HG03558 (cell line): ENCODE data around the gene SEC16A.

ENCODE experiments used
- ATAC-seq: cut with Tn5 transposase; IDR thresholded peaks from one replicate; pipeline ENCODE4 v1.9.1; 2021; ENCODE audit warnings: moderate number of reproducible peaks; ENCODE audit not compliant: unreplicated experiment; ENCODE audit errors: extremely low read depth

The SEC16A gene

DNA sequence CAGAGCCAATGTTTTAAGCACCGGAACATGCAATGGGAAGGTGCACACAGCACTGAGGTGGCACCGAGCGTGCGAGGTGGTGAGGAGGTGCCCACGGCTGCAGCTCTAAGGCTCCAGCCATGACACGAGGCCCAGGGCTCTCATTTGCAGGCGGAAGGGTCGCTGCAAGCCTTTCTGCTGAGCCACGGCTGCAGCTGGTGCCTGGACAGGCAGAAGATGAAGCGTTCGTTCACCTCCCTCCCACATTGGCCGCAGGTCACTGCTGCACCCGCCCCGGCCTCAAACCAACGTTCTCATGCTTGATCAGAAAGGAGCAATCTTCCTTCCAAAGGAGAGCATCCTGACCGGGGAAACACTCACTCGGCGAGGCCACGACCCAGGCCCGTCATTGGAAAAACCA is 38.7 kb downstream of the SEC16A start:
- no peak for ATAC-seq

DNA sequence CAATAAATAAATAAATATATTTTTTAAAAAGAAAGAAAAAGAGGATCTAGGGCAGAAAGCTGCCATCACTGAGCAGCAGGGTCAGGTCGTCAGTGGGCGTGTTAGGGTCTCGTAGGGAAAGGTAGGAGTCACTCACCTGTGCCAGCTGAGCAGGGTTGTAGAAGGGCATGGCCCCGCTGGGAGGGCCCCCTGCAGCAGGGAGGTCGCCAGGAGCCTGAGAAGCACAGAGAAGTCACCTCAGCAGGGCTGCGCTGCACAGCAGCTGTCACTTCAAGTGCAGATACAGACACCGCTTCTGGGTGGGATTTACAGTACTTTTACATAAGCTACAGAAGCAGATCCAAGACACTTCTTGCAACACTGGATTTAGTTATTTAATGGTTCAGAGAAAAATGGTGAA is 39.2 kb downstream of the SEC16A start:
- no peak for ATAC-seq

- ATAC-seq = no peak
Measured at GRCh38 chr9:136443087-136443486, 39.8 kb downstream of the SEC16A start.

- no peak for ATAC-seq
Measured at GRCh38 chr9:136442265-136442664, 40.6 kb downstream of the SEC16A start.

DNA sequence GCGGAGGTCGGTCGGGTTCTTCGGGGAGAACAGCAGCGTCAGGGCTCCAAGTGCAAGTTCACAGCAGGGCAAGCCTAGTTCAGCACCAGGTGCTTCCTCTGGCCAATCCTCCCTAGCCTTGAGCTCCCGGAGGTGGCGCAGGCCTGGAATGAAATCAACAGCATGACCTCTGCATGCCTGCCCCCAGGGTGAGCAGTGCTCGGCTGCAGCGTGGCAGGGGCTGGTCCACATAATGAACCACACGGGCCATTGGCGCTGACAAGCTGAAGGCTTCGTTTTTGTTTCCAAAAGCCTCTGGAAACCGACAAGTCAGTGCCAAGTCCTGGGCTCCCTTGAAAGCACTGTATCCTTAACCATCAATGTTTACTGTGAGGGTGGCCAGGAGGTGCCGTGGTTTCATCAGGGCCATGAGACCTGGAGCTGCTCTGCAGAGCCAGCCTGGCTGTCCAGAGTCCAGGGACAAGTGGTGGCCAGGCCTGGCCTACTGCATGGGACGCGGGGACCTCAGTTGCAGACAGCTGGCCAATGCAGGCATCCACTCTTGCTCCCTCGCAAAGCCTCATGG is 41.1 kb downstream of the SEC16A start:
- no peak for ATAC-seq

DNA sequence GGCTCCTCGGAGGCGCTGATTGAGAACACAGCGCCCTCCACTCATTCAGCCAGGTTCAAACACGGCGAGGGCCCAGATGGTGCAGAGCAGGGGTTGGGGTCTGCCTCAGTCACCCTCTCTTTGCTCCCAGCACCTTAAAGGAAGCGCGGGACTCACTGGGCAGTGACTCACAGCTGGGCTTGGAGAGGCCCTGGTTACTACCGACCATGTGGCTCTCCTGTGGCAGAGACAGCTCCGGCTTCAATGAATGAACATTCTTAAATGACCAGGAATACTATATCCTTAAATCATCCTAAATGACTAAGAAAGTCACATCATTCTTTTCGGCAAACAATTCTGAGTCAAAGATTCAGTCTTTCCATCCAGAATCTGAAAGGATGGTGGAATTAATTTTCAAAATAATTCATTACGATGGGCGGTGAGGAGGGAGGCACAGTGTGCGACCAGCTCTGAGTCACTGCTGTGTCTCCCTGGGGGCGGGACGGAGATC is 41.6 kb downstream of the SEC16A start:
- ATAC-seq = no peak

GRCh38 chr9:136439481-136440408 is 43.1 kb downstream of the SEC16A start, which contains the start of gene INPP5E:
Gene INPP5E (minus strand): TSS chr9:136439845. CDS start chr9:136439419, 426 bp downstream.
- no peak for ATAC-seq

DNA sequence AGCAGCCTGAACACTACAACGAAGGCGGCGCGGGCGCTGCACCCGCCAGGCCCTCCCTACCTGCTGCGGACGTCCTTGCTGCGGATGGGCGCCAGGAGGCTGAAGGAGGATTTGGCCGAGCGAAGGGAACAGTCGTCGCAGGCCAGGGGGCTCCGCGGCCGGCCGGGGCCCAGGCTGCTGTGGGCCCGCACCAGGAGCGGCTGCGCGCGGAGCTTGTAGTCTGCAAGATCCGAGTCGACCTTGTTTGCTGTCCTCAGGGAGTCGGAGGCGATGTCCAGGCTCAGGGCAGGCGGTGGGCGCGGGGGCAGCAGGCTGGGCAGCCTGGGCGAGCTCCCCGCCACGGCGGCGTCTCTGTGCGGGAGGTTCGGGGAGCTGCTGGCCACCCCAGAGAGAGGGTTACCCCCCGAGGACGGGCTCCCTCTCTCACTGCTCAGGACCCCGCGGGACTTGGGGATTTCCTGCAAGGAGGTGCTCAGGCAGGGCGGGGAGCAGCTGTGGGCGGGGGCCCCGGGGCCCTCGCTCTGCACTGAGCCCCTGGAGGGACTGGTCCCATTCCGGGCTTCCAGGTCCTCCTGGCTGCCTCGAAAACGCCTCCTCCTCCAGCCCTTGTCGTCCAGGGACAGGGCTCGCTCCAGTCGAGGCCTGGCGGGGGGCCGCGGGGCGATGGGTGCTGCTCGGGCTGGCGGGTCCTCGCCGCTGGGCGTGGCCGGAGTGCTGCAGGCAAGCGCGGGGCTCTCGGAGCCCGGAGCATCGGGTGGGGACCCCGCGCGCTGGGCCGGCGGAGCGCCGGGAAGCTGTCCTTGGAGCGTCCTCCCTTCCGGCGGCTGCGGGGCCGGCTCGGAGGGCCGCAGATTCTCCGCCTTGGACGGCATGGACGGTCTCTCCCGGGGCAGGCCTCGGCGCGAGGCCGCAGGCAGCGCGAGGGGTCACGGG is 44.0 kb downstream of the SEC16A start:
- no peak for ATAC-seq

DNA sequence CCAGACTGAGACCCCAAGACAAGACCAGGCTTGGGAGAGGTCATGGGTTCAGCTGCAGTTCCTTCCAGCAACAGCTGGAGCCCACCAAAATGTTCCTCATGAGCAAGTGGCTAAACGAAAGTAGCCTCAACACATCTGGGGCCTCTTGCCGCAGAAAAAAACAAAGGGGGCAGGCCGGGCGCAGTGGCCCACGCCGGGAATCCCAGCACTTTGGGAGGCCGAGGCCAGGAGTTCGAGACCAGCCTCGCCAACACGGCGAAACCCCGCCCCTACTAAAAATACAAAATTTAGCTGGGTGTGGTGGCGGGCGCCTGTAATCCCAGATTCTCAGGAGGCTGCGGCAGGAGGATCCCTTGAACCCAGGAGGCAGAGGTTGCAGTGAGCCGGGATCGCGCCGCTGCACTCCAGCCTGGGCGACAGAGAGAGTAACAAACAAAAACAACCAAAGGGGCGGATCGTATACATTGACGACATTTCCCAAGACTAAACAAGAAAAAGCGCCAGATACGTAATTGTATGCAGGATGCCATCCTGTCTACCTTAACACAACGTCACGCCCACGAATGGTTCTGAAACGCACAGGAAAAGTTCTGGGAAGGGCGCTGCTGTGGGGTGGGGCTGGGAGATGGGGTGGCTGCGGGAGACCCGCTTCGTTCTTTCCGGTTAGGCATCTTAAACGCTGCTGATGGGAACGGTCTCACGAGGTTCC is 44.8 kb downstream of the SEC16A start:
- ATAC-seq = no peak

DNA sequence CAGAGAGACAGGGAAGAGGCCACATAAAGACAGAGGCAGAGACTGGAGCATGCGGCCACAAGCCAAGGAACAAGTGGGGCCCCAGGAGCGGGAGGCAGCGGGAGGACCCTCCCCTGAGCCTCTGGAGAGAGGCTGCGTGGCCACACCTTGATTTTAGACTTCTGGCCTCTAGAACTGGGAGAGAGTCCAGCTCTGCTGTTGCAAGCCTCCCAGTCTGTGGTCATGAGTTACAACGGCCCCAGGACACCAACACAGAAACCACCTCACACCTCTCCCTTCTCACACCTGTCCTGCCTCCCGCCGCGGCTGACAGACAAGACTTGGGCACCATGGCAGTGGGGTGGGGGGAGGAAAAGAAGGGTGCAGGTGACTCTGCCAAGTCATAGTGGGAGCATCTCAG is 45.4 kb downstream of the SEC16A start:
- ATAC-seq = no peak

DNA sequence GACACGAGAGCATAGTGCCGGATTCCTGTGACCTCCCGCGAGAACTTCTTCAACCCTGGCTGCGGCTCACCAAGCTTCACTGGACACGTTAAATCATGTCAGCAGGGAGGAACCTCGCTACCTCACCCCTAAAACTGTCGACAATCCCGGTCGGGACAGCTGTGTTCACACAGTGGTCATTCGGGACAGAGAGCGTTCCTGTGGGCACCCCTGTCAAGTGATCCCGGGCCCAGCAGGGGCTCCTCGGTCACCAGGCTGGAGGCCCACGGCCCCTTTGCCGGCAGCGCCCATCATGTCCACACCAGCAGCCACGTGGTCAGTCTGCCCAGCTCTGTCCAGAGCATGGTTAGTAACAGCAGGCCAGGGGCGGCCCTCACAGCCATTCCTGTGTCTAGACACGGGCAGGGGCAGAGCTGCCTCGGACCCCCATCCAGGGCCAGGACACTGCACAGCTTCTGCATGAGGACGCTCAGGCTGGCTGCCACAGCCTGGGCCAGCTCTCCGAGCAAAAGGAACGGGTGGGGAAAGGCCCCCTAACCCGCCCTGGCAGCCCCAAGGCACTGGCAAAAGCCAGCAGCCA is 46.7 kb downstream of the SEC16A start:
- ATAC-seq = no peak

- no peak for ATAC-seq
Measured at GRCh38 chr9:136434580-136435169, 48.2 kb downstream of the SEC16A start.

GRCh38 chr9:136433849-136434579 is 48.8 kb downstream of the SEC16A start:
- no peak for ATAC-seq

DNA sequence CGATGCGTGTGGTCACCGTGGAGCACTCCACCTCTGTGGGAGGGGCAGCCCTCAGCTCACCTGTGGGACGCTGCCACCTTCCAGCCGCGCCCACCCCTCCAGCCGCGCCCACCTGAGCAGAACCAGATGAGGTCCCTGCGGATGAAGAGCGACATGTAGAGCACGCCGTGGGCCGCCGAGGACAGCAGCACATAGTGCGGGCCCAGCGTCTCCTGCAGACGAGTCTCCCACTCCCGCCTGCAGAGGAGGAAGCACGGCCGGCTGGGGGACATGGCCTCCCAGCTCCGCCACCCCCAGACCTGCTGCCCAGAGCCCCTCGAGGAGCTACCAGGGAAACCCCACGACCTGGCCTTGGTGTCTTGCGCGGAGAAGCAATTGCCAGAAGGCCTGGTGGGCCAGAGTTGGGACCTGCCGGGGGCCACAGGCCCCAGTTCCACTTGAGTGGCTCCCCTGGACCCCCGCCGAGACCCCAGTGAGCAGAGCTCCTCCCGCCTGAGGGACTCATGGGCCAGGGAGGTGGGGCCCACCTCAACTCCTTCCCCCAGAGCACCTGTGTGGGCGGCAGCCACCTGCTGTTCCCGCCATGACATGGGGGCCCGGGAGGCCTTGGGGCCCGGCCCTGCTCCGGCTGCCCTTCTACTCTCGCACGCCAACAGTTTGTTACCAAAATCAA is 49.7 kb downstream of the SEC16A start:
- ATAC-seq = no peak

DNA sequence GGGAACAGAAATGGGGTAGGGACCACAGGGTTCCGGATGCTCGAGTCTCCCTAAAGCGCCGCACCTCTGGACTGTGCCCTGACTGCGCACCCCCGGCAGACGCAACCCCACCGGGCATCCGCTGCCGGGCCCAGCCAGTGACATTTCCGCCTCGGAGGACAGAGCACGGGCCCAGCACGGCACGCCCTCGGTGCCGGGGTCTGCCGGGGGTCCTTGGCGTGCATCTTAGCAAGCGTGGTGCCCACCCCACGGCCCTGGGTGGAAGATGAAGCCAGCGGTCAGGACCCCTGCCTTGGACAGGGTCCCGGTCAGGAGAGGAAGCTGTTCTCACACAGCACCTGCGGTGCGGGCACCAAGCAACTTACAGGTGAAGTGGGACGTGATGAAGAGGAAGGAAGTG is 50.2 kb downstream of the SEC16A start:
- ATAC-seq = no peak

DNA sequence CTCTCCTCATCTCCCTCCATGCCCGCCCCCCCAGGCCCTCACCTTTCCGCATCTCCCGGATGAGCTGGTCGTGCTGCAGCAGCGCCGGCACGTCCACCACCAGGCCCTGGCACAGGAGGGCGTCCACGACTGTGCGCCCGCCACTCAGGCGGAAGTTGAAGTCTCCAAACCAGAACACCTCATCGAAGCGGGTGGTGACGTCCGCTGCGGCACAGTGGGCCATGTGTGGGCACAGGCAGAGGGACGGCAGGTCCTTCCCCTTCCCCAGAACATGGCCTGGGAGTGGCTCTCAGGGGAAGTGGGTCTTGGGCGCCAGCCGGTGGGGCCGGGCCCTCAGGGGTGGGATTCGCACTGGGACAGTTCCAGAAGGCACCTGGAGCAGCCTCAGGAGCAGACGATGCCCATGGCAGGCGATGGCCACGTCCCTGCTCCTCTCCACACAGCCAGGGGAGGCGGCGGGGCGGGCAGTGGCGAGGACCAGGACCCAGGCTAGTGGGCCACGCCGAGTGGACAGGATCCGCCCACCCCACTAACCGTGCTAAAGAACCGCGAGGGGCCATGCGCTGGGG is 51.0 kb downstream of the SEC16A start:
- no peak for ATAC-seq

- no peak for ATAC-seq
Measured at GRCh38 chr9:136430588-136431234, 52.1 kb downstream of the SEC16A start.
